Heart left ventricle (tissue), 16 donors: ENCODE data around the gene DNAJB6. TPM values are rescaled to one million over a fixed set of nuclear protein-coding genes. Genes with fewer than 3 reads are reported as not detected.

Source experiments
- ATAC-seq, 4 donors: fragments of 200-7000 bp; cut with Tn5 transposase; one replicate each; pipeline ENCODE4 v1.9.1; 2020 to 2022; ENCODE audit warnings: moderate library complexity in 4 of 4, mild to moderate bottlenecking in 3 of 4, moderate number of reproducible peaks in 1 of 4
- DNase-seq, 5 donors: peaks; one replicate each; pipeline ENCODE4 v3.0.0-alpha.2; 2020
- H3K27ac ChIP-seq, 12 donors: fragments of 200-600 bp; sonication (generic) in 4 of 12; one replicate each; pipeline versions ENCODE4 v1.5.0 to v1.8.0; 2016 to 2022; ENCODE audit warnings: mild to moderate bottlenecking in 2 of 12
- H3K27me3 ChIP-seq, 9 donors: fragments of 200-600 bp; sonication (generic) in 2 of 9; one replicate each; pipeline versions ENCODE4 v1.5.1 to v1.8.0; 2016 to 2022; ENCODE audit warnings: mild to moderate bottlenecking in 3 of 9
- H3K36me3 ChIP-seq, 9 donors: fragments of 200-600 bp; sonication (generic) in 2 of 9; one replicate each; pipeline versions ENCODE4 v1.5.0 to v1.8.0; 2018 to 2022; ENCODE audit warnings: mild to moderate bottlenecking in 2 of 9
- H3K4me1 ChIP-seq, 12 donors: fragments of 200-600 bp; sonication (generic) in 4 of 12; one replicate each; pipeline versions ENCODE4 v1.5.0 to v1.8.0; 2016 to 2022; ENCODE audit warnings: mild to moderate bottlenecking in 3 of 12
- H3K4me3 ChIP-seq, 12 donors: fragments of 200-600 bp; sonication (generic) in 4 of 12; one replicate each; pipeline versions ENCODE4 v1.5.0 to v1.8.0; 2017 to 2022; ENCODE audit warnings: mild to moderate bottlenecking in 9 of 12, moderate library complexity in 4 of 12
- H3K9me3 ChIP-seq, 12 donors: fragments of 200-600 bp; sonication (generic) in 4 of 12; one replicate each; pipeline versions ENCODE4 v1.5.0 to v1.8.0; 2016 to 2022; ENCODE audit warnings: mild to moderate bottlenecking in 1 of 12
- POLR2A ChIP-seq, 2 donors: fragments of 450-650 bp; IDR thresholded peaks; one replicate each; pipeline ENCODE4 v1.6.1; 2017; ENCODE audit warnings: antibody characterized with exemption in 2 of 2, mild to moderate bottlenecking in 2 of 2, moderate library complexity in 2 of 2
- WGBS, 4 donors: extraction: QIAGEN DNeasy Blood & Tissue Kit in 2 of 4; methylation state at CpG; one replicate each; pipeline versions ENCODE4 v1.1.5 to v1.1.7; 2013 to 2018; 5-methylcytosine and 5-hydroxymethylcytosine counted together
- intact Hi-C, 10 donors: fragments of 100-400 bp; cut with DNase I; formaldehyde crosslinking; loops; one replicate each; pipeline versions ENCODE4 v1.11.1 to v1.14.2; 2022
- polyA plus RNA-seq, 2 donors: library from polyadenylated mRNA; stranded (reverse); fragments of 200-250 nt; gene quantifications; one replicate each; pipeline ENCODE4 v1.2.3, GENCODE V29; 2013
- total RNA-seq, 9 donors: library from RNA; depleted of rRNA in 2 of 9; stranded (reverse); fragments of >200 nt in 2 of 9; fragmentation: NEBNext Ultra II Directional in 3 of 9; extraction: Animal tissue kit (Norgen Biotek cat#: 25700) in 3 of 9; gene quantifications; one replicate each; pipeline versions ENCODE4 v1.1.0 to v1.2.4, GENCODE V29; 2016 to 2023
- TF ChIP-seq, protein P1 (sequence below), 12 donors: fragments of 200-600 bp; sonication (generic) in 4 of 12; IDR thresholded peaks; one replicate each; pipeline versions ENCODE4 v1.5.0 to v1.8.0; 2018 to 2022; ENCODE audit warnings: antibody characterized with exemption in 12 of 12, mild to moderate bottlenecking in 5 of 12
- donor health status: ischemic (EF 13 %, LVEDD 7.1; RV severe dilation, severe dysfunction).
- donor health status: healthy with polysubstance abuse.
- donor health status: DM: no; HTN: yes; CAD: no.
- donor health status: DM: no; HTN: no; CAD: no.
- donor health status: ischemic (EF 25% LVEDD 6.9; RV normal size, moderate dysfunction).
- donor health status: ischemic (EF 25% LVEDD 5.7; RV mildly dilated, moderate dysfunction).
- donor health status: healthy.
- donor health status: DM: yes; HTN: yes; CAD: no.
- donor health status: ischemic (EF 35%, LVEDD 5.7; RV mildly dilated, moderate dysfunction).
- donor health status: nonischemic (EF 11% LVEDD 7.7; RV severe dilation, severe dysfunction).
- donor health status: DM: yes; HTN: yes; CAD: no.
- donor health status: PGD.
- donor health status: ischemic (EF 29% LVEDD 5.4; RV normal size, mild dysfunction).
- donor health status: nonischemic (EF 23%, LVEDD 6.1; RV moderate dilation, normal function).

DNAJB6 gene
- total and polyA plus RNA-seq, 11 donors: 118 to 237 (median 162) TPM

- H3K27me3 ChIP-seq: no peaks in the 10 kb centered on the region
- no peaks in the 10 kb centered on the region for H3K9me3 ChIP-seq
- 59 to 65% (median 61%) methylated on average over 12 to 13 of the region's 13 CpGs for WGBS, 4 donors
- peaks cover 0 to 26% (median 0%) of the 10 kb centered on the region in 12 donors for H3K4me1 ChIP-seq
- no peak for ATAC-seq
- H3K27ac ChIP-seq: no peak overlapping the region
- intact Hi-C loops: no loop called here
- no peak for DNase-seq
- no peak overlapping the region for H3K4me3 ChIP-seq
- H3K36me3 ChIP-seq: no peaks in the 10 kb centered on the region
- TF ChIP-seq, protein P1, sequence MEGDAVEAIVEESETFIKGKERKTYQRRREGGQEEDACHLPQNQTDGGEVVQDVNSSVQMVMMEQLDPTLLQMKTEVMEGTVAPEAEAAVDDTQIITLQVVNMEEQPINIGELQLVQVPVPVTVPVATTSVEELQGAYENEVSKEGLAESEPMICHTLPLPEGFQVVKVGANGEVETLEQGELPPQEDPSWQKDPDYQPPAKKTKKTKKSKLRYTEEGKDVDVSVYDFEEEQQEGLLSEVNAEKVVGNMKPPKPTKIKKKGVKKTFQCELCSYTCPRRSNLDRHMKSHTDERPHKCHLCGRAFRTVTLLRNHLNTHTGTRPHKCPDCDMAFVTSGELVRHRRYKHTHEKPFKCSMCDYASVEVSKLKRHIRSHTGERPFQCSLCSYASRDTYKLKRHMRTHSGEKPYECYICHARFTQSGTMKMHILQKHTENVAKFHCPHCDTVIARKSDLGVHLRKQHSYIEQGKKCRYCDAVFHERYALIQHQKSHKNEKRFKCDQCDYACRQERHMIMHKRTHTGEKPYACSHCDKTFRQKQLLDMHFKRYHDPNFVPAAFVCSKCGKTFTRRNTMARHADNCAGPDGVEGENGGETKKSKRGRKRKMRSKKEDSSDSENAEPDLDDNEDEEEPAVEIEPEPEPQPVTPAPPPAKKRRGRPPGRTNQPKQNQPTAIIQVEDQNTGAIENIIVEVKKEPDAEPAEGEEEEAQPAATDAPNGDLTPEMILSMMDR (IDR thresholded peaks at IDR 0.05): no peak
- TF ChIP-seq POLR2A (IDR thresholded peaks at IDR 0.05): no peak
Observed at GRCh38 chr7:157297185-157297584, 39.6 kb upstream of the DNAJB6 start.

- no peaks in the 10 kb centered on the region for H3K27me3 ChIP-seq
- DNase-seq (no peak), ATAC-seq (no peak)
- H3K27ac ChIP-seq: no peak overlapping the region
- H3K4me1 ChIP-seq: peaks cover 0 to 35% (median 0%) of the 10 kb centered on the region in 12 donors
- WGBS, 4 donors: 95 to 99% (median 96%) methylated on average over 3 of the region's 3 CpGs
- no peaks in the 10 kb centered on the region for H3K9me3 ChIP-seq
- intact Hi-C loops: no loop called here
- TF ChIP-seq, protein P1 (IDR thresholded peaks at IDR 0.05): no peak
- no peak for TF ChIP-seq POLR2A (IDR thresholded peaks at IDR 0.05)
- H3K36me3 ChIP-seq: no peaks in the 10 kb centered on the region
- no peak overlapping the region for H3K4me3 ChIP-seq
Observed at GRCh38 chr7:157299317-157299612, 37.5 kb upstream of the DNAJB6 start.

GRCh38 chr7:157299613-157300368, 37.0 kb upstream of the DNAJB6 start:
- H3K9me3 ChIP-seq: no peaks in the 10 kb centered on the region
- ATAC-seq (peak in 3 of 4 donors; percentile 29 to 58 (median 43)), DNase-seq (no peak)
- H3K27ac ChIP-seq: no peak overlapping the region
- H3K36me3 ChIP-seq: no peaks in the 10 kb centered on the region
- peak overlapping the region in 9 of 12 donors; percentile 2 to 47 (median 36) for H3K4me3 ChIP-seq
- 65 to 72% (median 69%) methylated on average over 31 to 37 of the region's 37 CpGs for WGBS, 4 donors
- intact Hi-C loops: no loop called here
- TF ChIP-seq, protein P1 (IDR thresholded peaks at IDR 0.05): no peak
- no peak for TF ChIP-seq POLR2A (IDR thresholded peaks at IDR 0.05)
- H3K27me3 ChIP-seq: no peaks in the 10 kb centered on the region
- H3K4me1 ChIP-seq: peaks cover 0 to 35% (median 0%) of the 10 kb centered on the region in 12 donors

DNA sequence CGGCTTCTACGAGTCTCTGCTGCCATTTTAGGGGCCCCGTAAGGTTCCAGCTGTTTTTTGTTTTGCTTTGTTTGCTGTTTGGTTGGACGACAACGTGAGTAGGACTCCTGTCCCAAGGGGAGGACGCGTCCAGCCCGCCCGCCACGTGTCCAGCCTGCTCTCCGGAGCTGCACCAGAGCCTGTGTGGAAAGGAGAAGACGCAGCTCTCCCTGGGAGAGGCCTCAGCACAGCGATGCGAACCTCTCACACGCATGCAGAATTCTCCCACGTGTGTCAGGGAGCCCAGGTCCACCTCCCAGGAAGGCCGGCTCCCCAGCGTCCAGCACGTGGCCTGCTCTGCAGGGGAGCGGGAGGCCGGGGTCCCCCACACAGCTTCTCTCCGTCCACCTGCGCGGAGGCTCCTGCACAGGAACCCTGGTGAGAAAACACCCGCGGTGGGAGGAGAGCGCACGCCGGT, 36.4 kb upstream of the DNAJB6 start:
- Histone ChIP-seq H3K4me3 (peak overlapping the region in 9 of 12 donors; percentile 2 to 47 (median 36)), H3K36me3 (no peaks in the 10 kb centered on the region), H3K27me3 (no peaks in the 10 kb centered on the region), H3K9me3 (no peaks in the 10 kb centered on the region), H3K4me1 (peaks cover 0 to 35% (median 0%) of the 10 kb centered on the region in 12 donors), H3K27ac (no peak overlapping the region)
- DNase-seq (peak in 1 of 5 donors; percentile 58), ATAC-seq (peak in 2 of 4 donors; percentile 18 to 21)
- intact Hi-C loops: no loop called here
- TF ChIP-seq, protein P1 (IDR thresholded peaks at IDR 0.05): no peak
- TF ChIP-seq POLR2A (IDR thresholded peaks at IDR 0.05): no peak
- 72 to 84% (median 75%) methylated on average over 29 of the region's 29 CpGs for WGBS, 4 donors
